SK-N-SH (cell line): Measurements from ENCODE around the gene HDAC4. TPM values are rescaled to one million over a fixed set of nuclear protein-coding genes. Genes with fewer than 3 reads are reported as not detected.

ENCODE experiments used
- CTCF ChIA-PET: fragments of 300-600, 350-600 bp; formaldehyde crosslinking; extraction: SDS; loops from one replicate; lab custom pipeline; 2021; lab: Yijun Ruan, JAX
- POLR2A ChIA-PET: fragments of 350-600 bp; sonication (Branson Sonifier 250); formaldehyde crosslinking; extraction: SDS; loops from one replicate; lab custom pipeline; 2020; ENCODE audit warnings: antibody characterized with exemption, inconsistent platforms; lab: Yijun Ruan, JAX
- DNase-seq: peaks from one replicate; pipeline ENCODE4 v3.0.0; 2012
- H2AFZ ChIP-seq: fragments of 200-600 bp; sonication (generic); 2 replicates; pipeline ENCODE4 v1.8.1; 2016; ENCODE audit warnings: antibody characterized with exemption, mild to moderate bottlenecking, low read depth
- H3F3A ChIP-seq: fragments of 200-600 bp; sonication (generic); replicated peaks from 2 replicates; pipeline ENCODE3; 2016; ENCODE audit warnings: antibody characterized with exemption, mild to moderate bottlenecking; ENCODE audit not compliant: insufficient read depth
- H3K27ac ChIP-seq, 2 experiments: fragments of 200-500 bp in 1 of 2; fragments of 200-600 bp in 1 of 2; sonication (Bioruptor generic) in 1 of 2; sonication (generic), shearing (Covaris generic) in 1 of 2; 2 replicates each; pipeline versions ENCODE4 v1.5.1 to v1.6.1; 2014 to 2016; ENCODE audit warnings: low read depth in 2 of 2, inconsistent platforms in 1 of 2, low read length in 1 of 2, mild to moderate bottlenecking in 1 of 2, mixed read lengths in 1 of 2
- H3K27me3 ChIP-seq: fragments of 200-600 bp; sonication (generic), shearing (Covaris generic); 2 replicates; pipeline ENCODE4 v1.6.1; 2016; ENCODE audit warnings: mixed run types; ENCODE audit not compliant: insufficient read depth
- H3K36me3 ChIP-seq, 2 experiments: fragments of 200-500 bp in 1 of 2; fragments of 200-600 bp in 1 of 2; sonication (Bioruptor generic) in 1 of 2; sonication (generic) in 1 of 2; replicated peaks in 1 of 2; 2 replicates each; pipeline versions ENCODE3 to v1.5.1; 2014 to 2016; ENCODE audit warnings: low read length in 1 of 2, mild to moderate bottlenecking in 1 of 2; ENCODE audit not compliant: insufficient read depth in 2 of 2, control insufficient read depth in 1 of 2
- H3K4me1 ChIP-seq, 2 experiments: fragments of 200-500 bp in 1 of 2; fragments of 200-600 bp in 1 of 2; sonication (Bioruptor generic) in 1 of 2; sonication (generic), shearing (Covaris generic) in 1 of 2; 2 replicates each; pipeline versions ENCODE4 v1.5.1 to v1.6.1; 2014 to 2016; ENCODE audit warnings: low read depth in 1 of 2, low read length in 1 of 2, mixed run types in 1 of 2; ENCODE audit not compliant: insufficient read depth in 2 of 2, control insufficient read depth in 1 of 2
- H3K4me2 ChIP-seq: fragments of 200-600 bp; sonication (generic), shearing (Covaris generic); 2 replicates; pipeline ENCODE4 v1.6.1; 2017; ENCODE audit warnings: mixed run types
- H3K4me3 ChIP-seq, 2 experiments: fragments of 200-500 bp in 1 of 2; fragments of 200-600 bp in 1 of 2; sonication (Bioruptor generic) in 1 of 2; sonication (generic), shearing (Covaris generic) in 1 of 2; 2 replicates each; pipeline versions ENCODE4 v1.5.1 to v1.8.1; 2014 to 2016; ENCODE audit warnings: low read depth in 2 of 2, inconsistent platforms in 1 of 2, low read length in 1 of 2, mild to moderate bottlenecking in 1 of 2, mixed read lengths in 1 of 2, moderate library complexity in 1 of 2
- H3K79me2 ChIP-seq: fragments of 200-600 bp; sonication (generic); 2 replicates; pipeline ENCODE4 v1.8.1; 2017; ENCODE audit warnings: mild to moderate bottlenecking; ENCODE audit not compliant: insufficient read depth
- H3K9ac ChIP-seq: fragments of 200-600 bp; sonication (generic); 2 replicates; pipeline ENCODE4 v1.6.1; 2017; ENCODE audit warnings: mixed run types
- H3K9me2 ChIP-seq: fragments of 200-600 bp; sonication (generic); 2 replicates; pipeline ENCODE4 v1.6.1; 2017; ENCODE audit warnings: mixed run types
- H3K9me3 ChIP-seq: fragments of 200-600 bp; sonication (generic); 2 replicates; pipeline ENCODE4 v1.6.1; 2017; ENCODE audit warnings: mixed run types, mild to moderate bottlenecking, moderate library complexity
- H4K20me1 ChIP-seq: fragments of 200-600 bp; sonication (generic); 2 replicates; pipeline ENCODE4 v1.6.1; 2017; ENCODE audit warnings: mild to moderate bottlenecking, mixed run types; ENCODE audit not compliant: insufficient read depth
- CHD2 ChIP-seq: fragments of 150-350 bp; IDR thresholded peaks from 2 replicates; pipeline ENCODE4 v1.6.1; 2018; ENCODE audit warnings: low read length; ENCODE audit not compliant: partially characterized antibody
- ELF1 ChIP-seq: IDR thresholded peaks from 2 replicates; pipeline ENCODE4 v1.4.0; 2012
- EP300 ChIP-seq, 2 experiments: IDR thresholded peaks; 2 replicates each; pipeline versions ENCODE4 v1.4.0 to v1.6.1; 2012; ENCODE audit warnings: borderline replicate concordance in 1 of 2, low read depth in 1 of 2, low read length in 1 of 2
- EZH2phosphoT487 ChIP-seq: fragments of 200-600 bp; sonication (generic); IDR thresholded peaks from 2 replicates; pipeline ENCODE4 v1.6.1; 2017; ENCODE audit warnings: low read depth, mixed run types, mild to moderate bottlenecking, antibody characterized with exemption, moderate library complexity, borderline replicate concordance
- FOSL2 ChIP-seq: IDR thresholded peaks from 2 replicates; pipeline ENCODE4 v1.4.0; 2012; ENCODE audit warnings: low read depth, mild to moderate bottlenecking, moderate library complexity, borderline replicate concordance
- FOXJ3 ChIP-seq: sonication (generic); formaldehyde crosslinking; IDR thresholded peaks from 2 replicates; pipeline ENCODE4 v1.5.1; 2020; ENCODE audit warnings: mild to moderate bottlenecking, missing genetic modification reagents
- FOXM1 ChIP-seq: IDR thresholded peaks from 2 replicates; pipeline ENCODE4 v1.4.0; 2012; ENCODE audit warnings: low read depth, mild to moderate bottlenecking
- GABPA ChIP-seq: IDR thresholded peaks from 2 replicates; pipeline ENCODE4 v1.4.0; 2012; ENCODE audit warnings: low read depth, mild to moderate bottlenecking
- GATA2 ChIP-seq: sonication (generic); formaldehyde crosslinking; IDR thresholded peaks from 2 replicates; pipeline ENCODE4 v1.5.0; 2020; ENCODE audit warnings: mild to moderate bottlenecking, missing genetic modification reagents
- MAX ChIP-seq: IDR thresholded peaks from 2 replicates; pipeline ENCODE4 v1.4.0; 2012; ENCODE audit warnings: low read depth
- PBX3 ChIP-seq: IDR thresholded peaks from 2 replicates; pipeline ENCODE4; 2012
- POLR2AphosphoS5 ChIP-seq: IDR thresholded peaks from 2 replicates; pipeline ENCODE4 v1.6.1; 2012; ENCODE audit warnings: low read depth, low read length
- RAD21 ChIP-seq: IDR thresholded peaks from 2 replicates; pipeline ENCODE4 v1.6.1; 2012; ENCODE audit warnings: mild to moderate bottlenecking, low read length
- RCOR1 ChIP-seq: fragments of 150-350 bp; IDR thresholded peaks from 2 replicates; pipeline ENCODE4 v1.6.1; 2017; ENCODE audit warnings: antibody characterized with exemption, low read length
- RFX5 ChIP-seq: IDR thresholded peaks from 2 replicates; pipeline ENCODE4 v1.6.1; 2012; ENCODE audit warnings: mild to moderate bottlenecking, improper control_type of control experiment, low read length
- SIN3A ChIP-seq: IDR thresholded peaks from 2 replicates; pipeline ENCODE4 v1.6.1; 2012; ENCODE audit warnings: low read depth, mild to moderate bottlenecking, low read length, moderate library complexity, borderline replicate concordance
- SMC3 ChIP-seq: IDR thresholded peaks from 2 replicates; pipeline ENCODE4 v1.6.1; 2012; ENCODE audit warnings: low read depth, low read length, improper control_type of control experiment
- TCF12 ChIP-seq: IDR thresholded peaks from 2 replicates; pipeline ENCODE4 v1.4.0; 2012
- USF1 ChIP-seq: IDR thresholded peaks from 2 replicates; pipeline ENCODE4 v1.4.0; 2012; ENCODE audit warnings: low read depth, borderline replicate concordance
- YY1 ChIP-seq: IDR thresholded peaks from 2 replicates; pipeline ENCODE4 v1.4.0; 2012; ENCODE audit warnings: low read depth, mild to moderate bottlenecking
- WGBS: methylation state at CpG from one replicate; pipeline ENCODE4 v1.1.6; 2017; ENCODE audit warnings: low lambda C conversion rate; 5-methylcytosine and 5-hydroxymethylcytosine counted together
- polyA plus RNA-seq, 3 experiments: library from polyadenylated mRNA; depleted of rRNA; stranded (reverse); fragments of >200 nt; gene quantifications; 2 replicates each; pipeline ENCODE4 v1.2.3, GENCODE V29; 2012
- TF ChIP-seq, protein P1 (sequence below): fragments of 150-350 bp; IDR thresholded peaks from 2 replicates; pipeline ENCODE4 v1.6.1; 2017; ENCODE audit warnings: antibody characterized with exemption, low read length, low read depth, borderline replicate concordance
- TF ChIP-seq, protein P2 (sequence below): IDR thresholded peaks from 2 replicates; pipeline ENCODE4 v1.4.0; 2012; ENCODE audit warnings: low read depth, borderline replicate concordance

Gene HDAC4
- polyA plus RNA-seq, 1 of the 3 experiments (the other 2 are of a cell fraction), result 5.5 TPM

DNA sequence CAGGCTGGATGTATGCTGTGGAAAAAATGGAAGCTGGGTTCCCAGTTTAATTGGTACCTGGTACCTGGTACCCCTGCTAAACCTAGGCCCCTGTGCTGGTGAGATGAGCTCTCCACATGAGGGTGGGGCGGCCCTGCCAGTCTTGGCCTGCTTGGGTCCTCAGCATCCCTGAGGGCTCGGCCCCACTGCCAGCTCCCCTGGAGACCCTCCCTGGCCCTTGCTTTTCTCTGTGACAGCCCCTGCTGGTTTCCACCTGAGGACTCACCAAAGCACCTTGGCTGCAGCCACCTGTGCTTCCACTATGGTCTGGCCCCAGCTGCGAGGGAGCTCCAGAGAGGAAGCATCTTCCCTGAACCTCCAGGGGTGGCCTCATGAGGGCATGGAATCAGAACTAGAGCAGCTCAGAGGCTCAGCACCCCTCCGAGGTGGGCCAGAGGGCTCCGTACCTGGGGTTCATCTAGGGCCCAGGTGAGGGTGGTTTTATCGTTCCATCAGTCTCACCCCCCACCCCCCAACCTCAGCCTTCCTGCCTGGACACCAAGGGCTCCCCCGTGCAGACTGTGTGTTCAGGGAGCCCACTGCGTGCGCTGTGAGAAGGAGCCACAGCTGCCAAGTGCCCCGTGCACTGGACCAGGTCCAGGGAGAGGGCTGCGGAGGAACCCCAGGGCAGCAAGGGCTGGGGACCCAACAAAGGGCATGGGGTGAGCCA, 23.7 kb upstream of the HDAC4 start:
- no peaks in the 10 kb centered on the region for H3K9me3 ChIP-seq
- ChIA-PET CTCF (interaction anchor here (1.5 kb wide), 1 partner anchor 16 kb away, joined by 6 read pairs; no protein-coding TSS in a partner anchor), POLR2A (no interaction called here)
- no peak overlapping the region for H3K4me2 ChIP-seq
- 56% methylated on average over 6 of the region's 11 CpGs for WGBS
- no peak for DNase-seq
- no peaks in the 10 kb centered on the region for H4K20me1 ChIP-seq
- no peaks in the 10 kb centered on the region for H3K79me2 ChIP-seq
- H3K36me3 ChIP-seq, result no peaks in the 10 kb centered on the region
- TF ChIP-seq GATA2, result no peak
- no peak for TF ChIP-seq SMC3
- TF ChIP-seq, protein P1, sequence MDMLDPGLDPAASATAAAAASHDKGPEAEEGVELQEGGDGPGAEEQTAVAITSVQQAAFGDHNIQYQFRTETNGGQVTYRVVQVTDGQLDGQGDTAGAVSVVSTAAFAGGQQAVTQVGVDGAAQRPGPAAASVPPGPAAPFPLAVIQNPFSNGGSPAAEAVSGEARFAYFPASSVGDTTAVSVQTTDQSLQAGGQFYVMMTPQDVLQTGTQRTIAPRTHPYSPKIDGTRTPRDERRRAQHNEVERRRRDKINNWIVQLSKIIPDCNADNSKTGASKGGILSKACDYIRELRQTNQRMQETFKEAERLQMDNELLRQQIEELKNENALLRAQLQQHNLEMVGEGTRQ, result no peak
- TF ChIP-seq RCOR1, result no peak
- TF ChIP-seq ELF1, result no peak
- TF ChIP-seq PBX3, result no peak
- TF ChIP-seq POLR2AphosphoS5, result no peak
- TF ChIP-seq FOXJ3 (CRISPR knock-in tag), result no peak
- no peak for TF ChIP-seq FOSL2
- TF ChIP-seq MAX, result no peak
- no peak for TF ChIP-seq RAD21
- H3K4me1 ChIP-seq, result no peaks in the 10 kb centered on the region
- H3F3A ChIP-seq, result no peaks in the 10 kb centered on the region
- H3K4me3 ChIP-seq, result no peak overlapping the region
- no peak overlapping the region for H2AFZ ChIP-seq
- no peak overlapping the region for H3K27ac ChIP-seq
- H3K9ac ChIP-seq, result no peak overlapping the region
- H3K9me2 ChIP-seq, result no peaks in the 10 kb centered on the region
- H3K27me3 ChIP-seq, result no peaks in the 10 kb centered on the region

- Histone ChIP-seq H3F3A (no peaks in the 10 kb centered on the region), H3K27me3 (no peaks in the 10 kb centered on the region), H3K9me3 (no peaks in the 10 kb centered on the region), H2AFZ (no peak overlapping the region), H3K79me2 (no peaks in the 10 kb centered on the region), H3K4me2 (no peak overlapping the region), H3K27ac (no peak overlapping the region), H3K4me1 (no peaks in the 10 kb centered on the region; a peak in 1 of 4 replicates), H3K9me2 (no peaks in the 10 kb centered on the region), H3K36me3 (no peaks in the 10 kb centered on the region), H3K9ac (no peak overlapping the region), H3K4me3 (no peak overlapping the region), H4K20me1 (no peaks in the 10 kb centered on the region)
- POLR2A ChIA-PET, result no interaction called here
- DNase-seq, result no peak
- CTCF ChIA-PET, result no interaction called here
- WGBS, result 30% methylated on average over 4 of the region's 4 CpGs
- TF ChIP-seq GABPA, result no peak
- TF ChIP-seq POLR2AphosphoS5, result no peak
- TF ChIP-seq CHD2, result no peak
- TF ChIP-seq USF1, result no peak
- TF ChIP-seq YY1, result no peak
- TF ChIP-seq RCOR1, result no peak
- no peak for TF ChIP-seq GATA2
- TF ChIP-seq MAX, result no peak
- TF ChIP-seq EZH2phosphoT487, result no peak
- TF ChIP-seq FOXJ3 (CRISPR knock-in tag), result no peak
- no peak for TF ChIP-seq RFX5
- TF ChIP-seq SMC3, result no peak
- no peak for TF ChIP-seq RAD21
- TF ChIP-seq EP300 (IDR thresholded peaks at IDR 0.05; ENCODE audit: borderline replicate concordance in 1 of 2, low read depth in 1 of 2, low read length in 1 of 2), result no peak
- TF ChIP-seq, protein P2, sequence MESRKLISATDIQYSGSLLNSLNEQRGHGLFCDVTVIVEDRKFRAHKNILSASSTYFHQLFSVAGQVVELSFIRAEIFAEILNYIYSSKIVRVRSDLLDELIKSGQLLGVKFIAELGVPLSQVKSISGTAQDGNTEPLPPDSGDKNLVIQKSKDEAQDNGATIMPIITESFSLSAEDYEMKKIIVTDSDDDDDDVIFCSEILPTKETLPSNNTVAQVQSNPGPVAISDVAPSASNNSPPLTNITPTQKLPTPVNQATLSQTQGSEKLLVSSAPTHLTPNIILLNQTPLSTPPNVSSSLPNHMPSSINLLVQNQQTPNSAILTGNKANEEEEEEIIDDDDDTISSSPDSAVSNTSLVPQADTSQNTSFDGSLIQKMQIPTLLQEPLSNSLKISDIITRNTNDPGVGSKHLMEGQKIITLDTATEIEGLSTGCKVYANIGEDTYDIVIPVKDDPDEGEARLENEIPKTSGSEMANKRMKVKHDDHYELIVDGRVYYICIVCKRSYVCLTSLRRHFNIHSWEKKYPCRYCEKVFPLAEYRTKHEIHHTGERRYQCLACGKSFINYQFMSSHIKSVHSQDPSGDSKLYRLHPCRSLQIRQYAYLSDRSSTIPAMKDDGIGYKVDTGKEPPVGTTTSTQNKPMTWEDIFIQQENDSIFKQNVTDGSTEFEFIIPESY, result no peak
- no peak for TF ChIP-seq SIN3A
- TF ChIP-seq FOXM1, result no peak
- TF ChIP-seq TCF12, result no peak
These were observed 22.7 kb upstream of the HDAC4 start for GRCh38 chr2:239423551-239423950.
